Pulmonary artery endothelial cell (primary cell): ENCODE measurements around the gene MARF1. TPM values are rescaled to one million over a fixed set of nuclear protein-coding genes. Genes with fewer than 3 reads are reported as not detected.
A peak's percentile ranks its signal among the peaks of the same experiment; 100 is the strongest.

Source experiments
- DNase-seq: peaks from one replicate; pipeline ENCODE4 v3.0.0-alpha.2; 2011; ENCODE audit warnings: low read depth, low spot score
- total RNA-seq: library from RNA; depleted of rRNA; stranded (reverse); fragments of >200 nt; gene quantifications from 2 replicates; pipeline ENCODE4 v1.2.3, GENCODE V29; 2014

MARF1 gene
- total RNA-seq, 1 donor from 2014 or later, result 11.2 TPM

- no peak for DNase-seq
These were observed 40.5 kb downstream of the MARF1 start for GRCh38 chr16:15602285-15603044.

- DNase-seq, result no peak
These were observed 41.6 kb downstream of the MARF1 start for GRCh38 chr16:15601212-15601879.

- no peak for DNase-seq
These were observed 43.5 kb downstream of the MARF1 start for GRCh38 chr16:15599303-15600070.

GRCh38 chr16:15598648-15599190 is 44.2 kb downstream of the MARF1 start:
- DNase-seq, result no peak

GRCh38 chr16:15597822-15598647 is 44.9 kb downstream of the MARF1 start:
- no peak for DNase-seq

GRCh38 chr16:15597135-15597534 is 45.8 kb downstream of the MARF1 start:
- DNase-seq, result no peak

GRCh38 chr16:15594711-15595320 is 48.1 kb downstream of the MARF1 start:
- DNase-seq, result no peak

- no peak for DNase-seq
These were observed 49.7 kb downstream of the MARF1 start for GRCh38 chr16:15593235-15593634.

GRCh38 chr16:15592324-15592723 is 50.6 kb downstream of the MARF1 start:
- DNase-seq, result no peak

GRCh38 chr16:15587152-15587825 is 55.7 kb downstream of the MARF1 start:
- DNase-seq, result no peak

- no peak for DNase-seq
These were observed 56.2 kb downstream of the MARF1 start for GRCh38 chr16:15586716-15587115.

- DNase-seq, result no peak
These were observed 57.0 kb downstream of the MARF1 start for GRCh38 chr16:15585956-15586355.

- no peak for DNase-seq
These were observed 59.4 kb downstream of the MARF1 start for GRCh38 chr16:15583526-15583925.

GRCh38 chr16:15581127-15581815 is 61.7 kb downstream of the MARF1 start:
- DNase-seq, result peak; percentile 19

- no peak for DNase-seq
These were observed 64.1 kb downstream of the MARF1 start for GRCh38 chr16:15578824-15579223.

GRCh38 chr16:15576960-15577958 is 65.7 kb downstream of the MARF1 start:
- DNase-seq, result no peak

GRCh38 chr16:15575293-15576049 is 67.5 kb downstream of the MARF1 start:
- DNase-seq, result no peak

GRCh38 chr16:15574614-15574948 is 68.4 kb downstream of the MARF1 start:
- DNase-seq, result no peak
